ENCODE results near the gene CCDC88C. TPM values are rescaled to one million over a fixed set of nuclear protein-coding genes. Genes with fewer than 3 reads are reported as not detected.
"Not testable (repeated sequence)": the region's sequence is repeated elsewhere in the genome, so short reads cannot be mapped to it uniquely, and the experiment has no call there.

The CCDC88C gene
- total RNA-seq, 2 experiments from 2014 or later: 73.0 to 74.7 TPM

GRCh38 chr14:91267965-91268437, 149.6 kb downstream of the CCDC88C start:
- CTCF ChIA-PET: interaction anchor here (1.5 to 1.7 kb wide), 2 partner anchors 17 to 91 kb away, joined by 3 to 6 read pairs; no protein-coding TSS in a partner anchor
- peaks cover 34% of the 10 kb centered on the region for H3K4me1 Mint-ChIP-seq (ENCODE audit: low read depth)
- peaks cover 12% of the 10 kb centered on the region for H3K36me3 Mint-ChIP-seq
- H3K9me3 Mint-ChIP-seq: no peaks in the 10 kb centered on the region
- no peak overlapping the region for H3K27ac Mint-ChIP-seq
- no peaks in the 10 kb centered on the region for H3K27me3 Mint-ChIP-seq
- no peak for DNase-seq
- POLR2A ChIA-PET: interaction anchor here (0.8 kb wide), 1 partner anchor 10 kb away, joined by 3 read pairs; no protein-coding TSS in a partner anchor
- intact Hi-C loops (cut with micrococcal nuclease): no loop called here
- H3K4me3 Mint-ChIP-seq: no peak overlapping the region

- CTCF ChIA-PET; intact Hi-C loops (cut with micrococcal nuclease); DNase-seq; H3K4me3 Mint-ChIP-seq; H3K9me3 Mint-ChIP-seq; H3K27me3 Mint-ChIP-seq; H3K27ac Mint-ChIP-seq; H3K36me3 Mint-ChIP-seq; POLR2A ChIA-PET: not testable (repeated sequence)
- peaks cover 46% of the 10 kb centered on the region for H3K4me1 Mint-ChIP-seq (ENCODE audit: low read depth)
These were observed 151.3 kb downstream of the CCDC88C start for GRCh38 chr14:91266276-91266675.

- intact Hi-C loops (cut with micrococcal nuclease): no loop called here
- CTCF ChIA-PET: interaction anchor here (1.5 to 1.8 kb wide), 2 partner anchors 71 to 88 kb away, joined by 5 to 8 read pairs; no protein-coding TSS in a partner anchor
- no peak overlapping the region for H3K27ac Mint-ChIP-seq
- no peaks in the 10 kb centered on the region for H3K9me3 Mint-ChIP-seq
- POLR2A ChIA-PET: interaction anchor here (1.7 kb wide), 1 partner anchor 24 kb away, joined by 4 read pairs; no protein-coding TSS in a partner anchor
- H3K36me3 Mint-ChIP-seq: peaks cover 6% of the 10 kb centered on the region
- DNase-seq: no peak
- no peak overlapping the region for H3K4me3 Mint-ChIP-seq
- H3K4me1 Mint-ChIP-seq (ENCODE audit: low read depth): peaks cover 52% of the 10 kb centered on the region
- no peaks in the 10 kb centered on the region for H3K27me3 Mint-ChIP-seq
These were observed 152.2 kb downstream of the CCDC88C start for GRCh38 chr14:91265404-91265803.

- intact Hi-C loops (cut with micrococcal nuclease): loop anchor here (5.0 kb wide), 1 partner anchor 37 kb away; no protein-coding TSS in a partner anchor
- Mint-ChIP-seq H3K27me3 (no peaks in the 10 kb centered on the region), H3K27ac (peak overlapping the region; percentile 50), H3K36me3 (peaks cover 6% of the 10 kb centered on the region), H3K4me3 (peak overlapping the region; percentile 59), H3K9me3 (no peaks in the 10 kb centered on the region), H3K4me1 (ENCODE audit: low read depth) (peaks cover 60% of the 10 kb centered on the region)
- ChIA-PET POLR2A (interaction anchor here (0.6 to 1.7 kb wide), 6 partner anchors 14 to 70 kb away, joined by 3 to 4 read pairs (median 3); partner anchors contain the start of gene GPR68), CTCF (interaction anchor here (0.6 to 1.8 kb wide), 6 partner anchors 10 to 237 kb away, joined by 3 to 8 read pairs (median 4); no protein-coding TSS in a partner anchor)
- DNase-seq: peak; percentile 41
These were observed 153.2 kb downstream of the CCDC88C start for GRCh38 chr14:91264151-91265150.

- intact Hi-C loops (cut with micrococcal nuclease): loop anchor here (5.0 kb wide), 1 partner anchor 36 kb away; no protein-coding TSS in a partner anchor
- H3K27ac Mint-ChIP-seq: no peak overlapping the region
- CTCF ChIA-PET: interaction anchor here (1.0 to 1.3 kb wide), 3 partner anchors 8 to 90 kb away, joined by 3 to 4 read pairs (median 4); no protein-coding TSS in a partner anchor
- peaks cover 2% of the 10 kb centered on the region for H3K36me3 Mint-ChIP-seq
- H3K27me3 Mint-ChIP-seq: no peaks in the 10 kb centered on the region
- H3K4me3 Mint-ChIP-seq: peak overlapping the region; percentile 59
- H3K4me1 Mint-ChIP-seq (ENCODE audit: low read depth): peaks cover 60% of the 10 kb centered on the region
- POLR2A ChIA-PET: no interaction called here
- no peaks in the 10 kb centered on the region for H3K9me3 Mint-ChIP-seq
- DNase-seq: no peak
These were observed 154.3 kb downstream of the CCDC88C start for GRCh38 chr14:91263329-91263728.

- Mint-ChIP-seq H3K9me3 (no peaks in the 10 kb centered on the region), H3K4me3 (no peak overlapping the region), H3K4me1 (ENCODE audit: low read depth) (peaks cover 70% of the 10 kb centered on the region), H3K36me3 (peaks cover 2% of the 10 kb centered on the region), H3K27ac (no peak overlapping the region), H3K27me3 (no peaks in the 10 kb centered on the region)
- ChIA-PET CTCF (interaction anchor here (0.7 to 1.8 kb wide), 2 partner anchors 10 to 95 kb away, joined by 3 to 4 read pairs; no protein-coding TSS in a partner anchor), POLR2A (no interaction called here)
- DNase-seq: no peak
- intact Hi-C loops (cut with micrococcal nuclease): loop anchor here (2.0 to 5.0 kb wide), 2 partner anchors 15 to 35 kb away; no protein-coding TSS in a partner anchor
These were observed 155.6 kb downstream of the CCDC88C start for GRCh38 chr14:91261986-91262549.

GRCh38 chr14:91261115-91261514, 156.5 kb downstream of the CCDC88C start:
- peak overlapping the region; percentile 53 for H3K27ac Mint-ChIP-seq
- POLR2A ChIA-PET: interaction anchor here (1.0 to 1.5 kb wide), 2 partner anchors 16 to 33 kb away, joined by 3 to 7 read pairs; partner anchors contain the start of gene GPR68
- no peak overlapping the region for H3K4me3 Mint-ChIP-seq
- CTCF ChIA-PET: interaction anchor here (0.9 to 1.8 kb wide), 5 partner anchors 9 to 88 kb away, joined by 3 to 10 read pairs (median 4); no protein-coding TSS in a partner anchor
- H3K4me1 Mint-ChIP-seq (ENCODE audit: low read depth): peaks cover 73% of the 10 kb centered on the region
- no peaks in the 10 kb centered on the region for H3K27me3 Mint-ChIP-seq
- peak; percentile 76 for DNase-seq
- intact Hi-C loops (cut with micrococcal nuclease): loop anchor here (2.0 to 5.0 kb wide), 2 partner anchors 14 to 34 kb away; no protein-coding TSS in a partner anchor
- peaks cover 2% of the 10 kb centered on the region for H3K36me3 Mint-ChIP-seq
- no peaks in the 10 kb centered on the region for H3K9me3 Mint-ChIP-seq

GRCh38 chr14:91258876-91259275, 158.7 kb downstream of the CCDC88C start:
- ChIA-PET POLR2A (interaction anchor here (0.6 to 4.8 kb wide), 3 partner anchors 15 to 143 kb away, joined by 3 to 68 read pairs (median 3); partner anchors contain the start of gene GPR68), CTCF (interaction anchor here (0.9 to 1.4 kb wide), 3 partner anchors 17 to 83 kb away, joined by 3 to 6 read pairs (median 3); no protein-coding TSS in a partner anchor)
- Mint-ChIP-seq H3K4me3 (no peak overlapping the region), H3K27me3 (no peaks in the 10 kb centered on the region), H3K36me3 (peaks cover 2% of the 10 kb centered on the region), H3K4me1 (ENCODE audit: low read depth) (peaks cover 74% of the 10 kb centered on the region), H3K27ac (peak overlapping the region; percentile 69), H3K9me3 (no peaks in the 10 kb centered on the region)
- intact Hi-C loops (cut with micrococcal nuclease): no loop called here
- DNase-seq: no peak

GRCh38 chr14:91258011-91258618, 159.5 kb downstream of the CCDC88C start:
- ChIA-PET CTCF (interaction anchor here (0.8 to 2.3 kb wide), 9 partner anchors 10 to 83 kb away, joined by 3 to 9 read pairs (median 4); partner anchors contain the start of gene GPR68), POLR2A (interaction anchor here (1.0 to 4.8 kb wide), 5 partner anchors 9 to 142 kb away, joined by 3 to 68 read pairs (median 4); partner anchors contain the start of gene GPR68)
- intact Hi-C loops (cut with micrococcal nuclease): no loop called here
- H3K9me3 Mint-ChIP-seq: no peaks in the 10 kb centered on the region
- peak; percentile 53 for DNase-seq
- peaks cover 2% of the 10 kb centered on the region for H3K36me3 Mint-ChIP-seq
- H3K4me3 Mint-ChIP-seq: peak overlapping the region; percentile 9
- no peaks in the 10 kb centered on the region for H3K27me3 Mint-ChIP-seq
- peak overlapping the region; percentile 69 for H3K27ac Mint-ChIP-seq
- peaks cover 69% of the 10 kb centered on the region for H3K4me1 Mint-ChIP-seq (ENCODE audit: low read depth)

- Mint-ChIP-seq H3K36me3 (peaks cover 2% of the 10 kb centered on the region), H3K4me1 (ENCODE audit: low read depth) (peaks cover 70% of the 10 kb centered on the region), H3K4me3 (no peak overlapping the region), H3K27me3 (no peaks in the 10 kb centered on the region), H3K27ac (peak overlapping the region; percentile 69), H3K9me3 (no peaks in the 10 kb centered on the region)
- intact Hi-C loops (cut with micrococcal nuclease): no loop called here
- ChIA-PET CTCF (interaction anchor here (0.8 to 2.3 kb wide), 8 partner anchors 9 to 80 kb away, joined by 3 to 9 read pairs (median 4); partner anchors contain the start of gene GPR68), POLR2A (interaction anchor here (1.0 to 4.8 kb wide), 4 partner anchors 9 to 30 kb away, joined by 3 to 68 read pairs (median 4); partner anchors contain the start of gene GPR68)
- DNase-seq: peak; percentile 43
These were observed 160.2 kb downstream of the CCDC88C start for GRCh38 chr14:91257328-91258010.

Measured in activated CD4-positive, alpha-beta memory T cell treated with anti-CD3 and anti-CD28 coated beads for 36 hours (primary cell).